Activated CD4-positive, alpha-beta T cell treated with anti-CD3 and anti-CD28 coated beads, Interleukin-2, amount 50 U/mL, for 24 hours (primary cell): ENCODE data around the gene PLD4.
"Not testable (repeated sequence)": the region's sequence is repeated elsewhere in the genome, so short reads cannot be mapped to it uniquely, and the experiment has no call there.

Experiments
- DNase-seq, 2 donors: peaks; one replicate each; pipeline ENCODE4 v3.0.0-alpha.2; 2020; ENCODE audit warnings: low read depth in 1 of 2, low spot score in 1 of 2

The PLD4 gene

GRCh38 chr14:104939666-104940410 is 15.2 kb downstream of the PLD4 start:
- no peak for DNase-seq

DNA sequence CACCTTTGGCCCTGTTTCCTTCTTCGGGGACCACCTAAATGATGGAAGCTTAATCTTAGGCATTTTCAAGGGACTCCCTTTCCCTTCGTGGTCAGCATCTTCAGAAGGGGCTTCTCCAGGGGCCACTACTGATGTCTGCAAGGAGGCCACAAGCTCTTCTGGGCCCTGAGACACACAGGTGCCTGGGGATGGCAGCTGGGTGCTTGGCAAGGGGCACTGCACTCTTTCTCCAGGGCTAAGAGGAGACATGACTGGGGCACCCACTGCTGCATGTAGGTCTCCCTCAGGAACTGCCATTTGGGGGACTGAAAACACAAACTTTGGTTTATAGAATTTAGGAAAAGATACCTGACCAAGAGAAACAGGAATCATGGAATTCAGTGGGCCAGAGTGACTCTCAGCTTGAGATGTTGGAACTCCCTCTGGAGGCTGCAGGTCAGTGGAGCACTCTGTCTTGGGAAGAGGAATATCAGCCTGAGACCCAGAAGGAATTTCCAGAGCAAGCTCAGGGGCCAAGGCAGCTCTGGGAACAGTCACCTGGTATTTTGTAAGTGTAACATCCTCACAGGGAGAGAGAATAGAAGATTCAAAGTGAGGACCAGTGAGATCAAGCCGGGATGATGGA is 16.0 kb downstream of the PLD4 start:
- DNase-seq: no peak

- DNase-seq: no peak
Observed at GRCh38 chr14:104941508-104942365, 17.1 kb downstream of the PLD4 start.

GRCh38 chr14:104942586-104942985 is 17.9 kb downstream of the PLD4 start:
- no peak for DNase-seq

DNA sequence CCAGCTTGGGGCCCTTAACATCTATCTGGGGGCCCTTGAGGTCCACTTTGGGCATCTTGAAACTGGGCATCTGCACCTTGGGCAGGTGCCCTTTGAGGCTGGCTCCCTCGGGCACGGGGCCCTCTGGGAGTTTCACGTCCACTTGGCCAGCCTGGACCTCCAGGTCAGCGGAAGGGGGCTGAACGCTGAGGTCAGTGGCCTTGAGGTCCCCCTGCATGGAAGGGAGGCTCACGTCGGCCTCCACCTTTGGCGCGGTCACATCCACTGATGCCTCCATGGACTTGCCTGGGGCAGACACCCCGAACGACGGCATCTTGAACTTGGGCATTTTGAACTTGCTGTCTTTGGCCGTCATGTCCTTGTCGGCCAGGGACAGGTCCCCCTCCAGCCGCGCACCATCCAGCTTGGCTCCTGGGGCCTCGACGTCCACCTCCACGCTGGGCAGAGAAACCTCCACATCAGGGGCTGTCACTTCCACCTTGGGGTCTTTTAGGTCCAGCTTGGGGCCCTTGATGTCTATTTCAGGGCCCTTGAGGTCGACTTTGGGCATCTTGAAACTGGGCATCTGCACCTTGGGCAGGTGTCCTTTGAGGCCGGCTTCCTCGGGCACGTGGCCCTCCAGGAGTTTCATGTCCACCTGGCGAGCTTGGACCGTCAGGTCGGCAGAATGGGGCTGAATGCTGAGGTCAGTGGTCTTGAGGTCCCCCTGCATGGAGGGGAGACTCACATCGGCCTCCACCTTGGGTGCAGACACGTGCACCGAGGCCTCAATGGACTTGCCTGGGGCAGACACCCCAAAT is 18.7 kb downstream of the PLD4 start:
- not testable (repeated sequence) for DNase-seq

DNA sequence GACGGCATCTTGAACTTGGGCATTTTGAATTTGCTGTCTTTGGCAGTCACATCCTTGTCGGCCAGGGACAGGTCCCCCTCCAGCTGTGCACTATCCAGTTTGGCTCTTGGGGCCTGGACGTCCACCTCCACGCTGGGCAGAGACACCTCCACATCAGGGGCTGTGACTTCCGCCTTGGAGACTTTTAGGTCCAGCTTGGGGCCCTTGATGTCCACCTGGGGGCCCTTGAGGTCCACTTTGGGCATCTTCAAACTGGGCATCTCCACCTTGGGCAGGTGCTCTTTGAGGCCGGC is 19.3 kb downstream of the PLD4 start:
- DNase-seq: not testable (repeated sequence)

DNA sequence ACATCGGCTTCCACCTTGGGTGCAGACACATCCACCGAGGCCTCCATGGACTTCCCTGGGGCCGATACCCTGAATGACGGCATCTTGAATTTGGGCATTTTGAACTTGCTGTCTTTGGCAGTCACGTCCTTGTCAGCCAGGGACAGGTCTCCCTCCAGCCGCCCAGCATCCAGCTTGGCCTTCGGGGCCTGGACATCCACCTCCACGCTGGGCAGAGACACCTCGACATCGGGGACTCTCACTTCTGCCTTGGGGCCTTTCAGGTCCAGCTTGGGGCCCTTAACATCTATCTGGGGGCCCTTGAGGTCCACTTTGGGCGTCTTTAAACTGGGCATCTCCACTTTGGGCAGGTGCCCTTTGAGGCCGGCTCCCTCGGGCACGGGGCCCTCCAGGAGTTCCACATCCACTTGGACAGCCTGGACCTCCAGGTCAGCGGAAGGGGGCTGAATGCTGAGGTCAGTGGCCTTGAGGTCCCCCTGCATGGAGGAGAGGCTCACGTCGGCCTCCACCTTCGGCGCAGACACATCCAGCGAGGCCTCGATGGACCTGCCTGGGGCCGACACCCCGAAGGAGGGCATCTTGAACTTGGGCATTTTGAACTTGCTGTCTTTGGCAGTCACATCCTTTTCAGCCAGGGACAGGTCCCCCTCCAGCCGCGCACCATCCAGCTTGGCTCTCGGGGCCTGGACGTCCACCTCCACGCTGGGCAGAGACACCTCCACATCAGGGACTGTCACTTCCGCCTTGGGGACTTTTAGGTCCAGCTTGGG is 19.9 kb downstream of the PLD4 start:
- DNase-seq: not testable (repeated sequence)

DNA sequence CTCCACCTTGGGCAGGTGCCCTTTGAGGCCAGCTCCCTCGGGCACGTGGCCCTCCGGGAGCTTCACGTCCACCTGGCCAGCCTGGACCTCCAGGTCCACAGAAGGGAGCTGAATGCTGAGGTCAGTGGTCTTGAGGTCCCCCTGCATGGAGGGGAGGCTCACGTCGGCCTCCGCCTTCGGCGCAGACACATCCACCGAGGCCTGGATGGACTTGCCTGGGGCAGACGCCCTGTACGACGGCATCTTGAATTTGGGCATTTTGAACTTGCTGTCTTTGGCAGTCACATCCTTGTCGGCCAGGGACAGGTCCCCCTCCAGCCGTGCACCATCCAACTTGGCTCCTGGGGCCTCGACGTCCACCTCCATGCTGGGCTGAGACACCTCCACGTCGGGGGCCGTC is 20.6 kb downstream of the PLD4 start:
- not testable (repeated sequence) for DNase-seq

- DNase-seq: not testable (repeated sequence)
Observed at GRCh38 chr14:104945986-104946965, 21.6 kb downstream of the PLD4 start.

DNA sequence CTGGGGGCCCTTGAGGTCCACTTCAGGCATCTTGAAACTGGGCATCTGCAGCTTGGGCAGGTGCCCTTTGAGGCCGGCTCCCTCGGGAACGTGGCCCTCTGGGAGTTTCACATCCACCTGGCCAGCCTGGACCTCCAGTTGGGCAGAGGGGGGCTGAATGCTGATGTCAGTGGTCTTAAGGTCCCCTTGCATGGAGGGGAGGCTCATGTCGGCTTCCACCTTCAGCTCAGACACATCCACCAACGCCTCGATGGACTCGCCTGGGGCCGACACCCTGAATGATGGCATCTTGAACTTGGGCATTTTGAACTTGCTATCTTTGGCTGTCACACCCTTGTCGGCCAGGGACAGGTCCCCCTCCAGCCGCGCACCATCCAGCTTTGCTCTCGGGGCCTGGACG is 22.5 kb downstream of the PLD4 start:
- not testable (repeated sequence) for DNase-seq

DNA sequence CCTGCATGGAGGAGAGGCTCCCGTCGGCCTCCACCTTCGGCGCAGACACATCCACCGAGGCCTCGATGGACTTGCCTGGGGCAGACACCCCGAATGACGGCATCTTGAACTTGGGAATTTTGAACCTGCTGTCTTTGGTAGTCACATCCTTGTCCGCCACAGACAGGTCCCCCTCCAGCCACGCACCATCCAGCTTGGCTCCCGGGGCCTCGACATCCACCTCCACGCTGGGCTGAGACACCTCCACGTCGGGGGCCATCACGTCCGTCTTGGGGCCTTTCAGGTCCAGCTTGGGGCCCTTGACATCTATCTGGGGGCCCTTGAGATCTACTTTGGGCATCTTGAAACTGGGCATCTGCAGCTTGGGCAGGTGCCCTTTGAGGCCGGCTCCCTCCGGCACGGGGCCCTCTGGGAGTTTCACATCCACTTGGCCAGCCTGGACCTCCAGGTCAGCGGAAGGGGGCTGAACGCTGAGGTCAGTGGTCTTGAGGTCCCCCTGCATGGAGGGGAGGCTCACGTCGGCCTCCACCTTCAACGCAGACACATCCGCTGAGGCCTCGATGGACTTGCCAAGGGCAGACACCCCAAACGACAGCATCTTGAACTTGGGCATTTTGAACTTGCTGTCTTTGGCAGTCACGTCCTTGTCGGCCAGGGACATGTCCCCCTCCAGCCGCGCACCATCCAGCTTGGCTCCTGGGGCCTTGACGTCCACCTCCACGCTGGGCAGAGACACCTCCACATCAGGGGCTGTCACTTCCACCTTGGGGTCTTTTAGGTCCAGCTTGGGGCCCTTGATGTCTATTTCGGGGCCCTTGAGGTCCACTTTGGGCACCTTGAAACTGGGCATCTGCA is 23.4 kb downstream of the PLD4 start:
- DNase-seq: not testable (repeated sequence)

- DNase-seq: no peak
Observed at GRCh38 chr14:104948736-104949031, 24.0 kb downstream of the PLD4 start.

DNA sequence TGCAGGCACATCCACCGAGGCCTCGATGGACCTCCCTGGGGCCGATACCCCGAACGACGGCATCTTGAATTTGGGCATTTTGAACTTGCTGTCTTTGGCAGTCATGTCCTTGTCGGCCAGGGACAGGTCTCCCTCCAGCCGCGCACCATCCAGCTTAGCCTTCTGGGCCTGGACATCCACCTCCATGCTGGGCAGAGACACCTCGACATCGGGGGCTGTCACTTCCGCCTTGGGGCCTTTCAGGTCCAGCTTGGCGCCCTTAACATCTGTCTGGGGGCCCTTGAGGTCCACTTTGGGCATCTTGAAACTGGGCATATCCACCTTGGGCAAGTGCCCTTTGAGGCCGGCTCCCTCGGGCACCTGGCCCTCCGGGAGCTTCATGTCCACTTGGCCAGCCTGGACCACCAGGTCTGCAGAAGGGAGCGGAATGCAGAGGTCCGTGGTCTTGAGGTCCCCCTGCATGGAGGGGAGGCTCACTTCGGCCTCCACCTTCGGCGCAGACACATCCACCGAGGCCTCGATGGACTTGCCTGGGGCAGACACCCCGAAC is 24.8 kb downstream of the PLD4 start:
- not testable (repeated sequence) for DNase-seq

GRCh38 chr14:104950021-104950420 is 25.3 kb downstream of the PLD4 start:
- DNase-seq: no peak

DNA sequence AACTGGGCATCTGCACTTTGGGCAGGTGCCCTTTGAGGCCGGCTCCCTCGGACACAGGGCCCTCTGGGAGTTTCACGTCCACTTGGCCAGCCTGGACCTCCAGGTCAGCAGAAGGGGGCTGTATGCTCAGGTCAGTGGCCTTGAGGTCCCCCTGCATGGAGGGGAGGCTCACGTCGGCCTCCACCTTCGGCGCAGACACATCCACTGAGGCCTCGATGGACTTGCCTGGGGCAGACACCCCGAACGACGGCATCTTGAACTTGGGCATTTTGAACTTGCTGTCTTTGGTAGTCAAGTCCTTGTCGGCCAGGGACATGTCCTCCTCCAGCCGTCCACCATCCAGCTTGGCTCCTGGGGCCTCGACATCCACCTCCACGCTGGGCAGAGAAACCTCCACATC is 26.0 kb downstream of the PLD4 start:
- not testable (repeated sequence) for DNase-seq

- DNase-seq: not testable (repeated sequence)
Observed at GRCh38 chr14:104951863-104952657, 27.4 kb downstream of the PLD4 start.

DNA sequence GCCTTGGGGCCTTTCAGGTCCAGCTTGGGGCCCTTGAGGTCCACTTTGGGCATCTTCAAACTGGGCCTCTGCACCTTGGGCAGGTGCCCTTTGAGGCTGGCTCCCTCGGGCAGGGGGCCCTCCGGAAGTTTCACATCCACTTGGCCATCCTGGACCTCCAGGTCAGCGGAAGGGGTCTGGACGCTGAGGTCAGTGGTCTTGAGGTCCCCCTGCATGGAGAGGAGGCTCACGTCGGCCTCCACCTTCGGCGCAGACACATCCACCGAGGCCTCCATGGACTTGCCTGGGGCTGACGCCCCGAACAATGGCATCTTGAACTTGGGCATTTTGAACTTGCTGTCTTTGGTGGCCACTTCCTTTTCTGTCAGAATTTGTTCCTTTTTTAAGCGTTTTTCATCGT is 28.4 kb downstream of the PLD4 start:
- no peak for DNase-seq
